ENCODE measurements around the gene NBR1.

DNA sequence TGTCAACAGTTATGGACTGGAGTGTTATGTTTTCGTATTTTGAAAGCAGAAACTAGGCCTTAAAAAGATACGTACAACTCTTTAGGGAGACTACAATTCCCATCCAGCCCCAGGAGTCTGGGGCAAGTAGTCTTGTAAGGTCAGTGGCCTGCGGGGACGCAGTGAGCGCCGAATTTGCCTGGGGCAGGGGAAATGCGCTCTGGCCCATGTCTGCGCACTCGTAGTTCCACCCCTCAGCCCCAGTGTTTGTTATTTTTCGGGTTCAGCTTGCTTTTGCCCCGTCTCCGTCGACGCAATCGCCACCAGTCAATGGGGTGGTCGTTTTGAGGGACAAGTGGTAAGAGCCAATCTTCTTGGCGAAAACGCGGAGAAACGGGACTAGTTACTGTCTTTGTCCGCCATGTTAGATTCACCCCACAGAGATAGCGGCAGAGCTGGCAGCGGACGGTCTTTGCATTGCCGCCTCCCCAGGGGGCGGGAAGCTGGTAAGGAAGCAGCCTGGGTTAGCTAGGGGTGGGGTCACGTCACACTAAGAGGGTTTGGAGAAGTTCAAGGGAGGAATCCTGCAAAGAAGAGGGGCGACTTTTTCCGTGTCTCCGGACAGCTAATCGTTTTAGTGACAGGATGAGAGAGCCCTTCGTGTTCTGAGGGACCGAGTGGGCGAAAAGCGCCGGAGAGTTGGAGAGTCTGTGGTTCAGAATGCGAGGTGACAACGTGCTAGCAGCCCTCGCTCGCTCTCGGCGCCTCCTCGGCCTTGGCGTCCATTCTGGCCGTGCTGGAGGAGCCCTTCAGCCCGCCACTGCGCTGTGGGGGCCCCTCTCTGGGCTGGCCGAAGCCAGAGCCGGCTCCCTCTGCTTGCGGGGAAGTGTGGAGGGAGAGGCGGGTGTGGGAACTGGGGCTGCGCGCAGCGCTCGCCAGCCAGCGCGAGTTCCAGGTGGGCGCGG, 44.8 kb upstream of the NBR1 start:
- TF ChIP-seq, protein P1, sequence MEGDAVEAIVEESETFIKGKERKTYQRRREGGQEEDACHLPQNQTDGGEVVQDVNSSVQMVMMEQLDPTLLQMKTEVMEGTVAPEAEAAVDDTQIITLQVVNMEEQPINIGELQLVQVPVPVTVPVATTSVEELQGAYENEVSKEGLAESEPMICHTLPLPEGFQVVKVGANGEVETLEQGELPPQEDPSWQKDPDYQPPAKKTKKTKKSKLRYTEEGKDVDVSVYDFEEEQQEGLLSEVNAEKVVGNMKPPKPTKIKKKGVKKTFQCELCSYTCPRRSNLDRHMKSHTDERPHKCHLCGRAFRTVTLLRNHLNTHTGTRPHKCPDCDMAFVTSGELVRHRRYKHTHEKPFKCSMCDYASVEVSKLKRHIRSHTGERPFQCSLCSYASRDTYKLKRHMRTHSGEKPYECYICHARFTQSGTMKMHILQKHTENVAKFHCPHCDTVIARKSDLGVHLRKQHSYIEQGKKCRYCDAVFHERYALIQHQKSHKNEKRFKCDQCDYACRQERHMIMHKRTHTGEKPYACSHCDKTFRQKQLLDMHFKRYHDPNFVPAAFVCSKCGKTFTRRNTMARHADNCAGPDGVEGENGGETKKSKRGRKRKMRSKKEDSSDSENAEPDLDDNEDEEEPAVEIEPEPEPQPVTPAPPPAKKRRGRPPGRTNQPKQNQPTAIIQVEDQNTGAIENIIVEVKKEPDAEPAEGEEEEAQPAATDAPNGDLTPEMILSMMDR (IDR thresholded peaks at IDR 0.05; ENCODE audit: insufficient read depth, low read length, poor library complexity, severe bottlenecking): no peak
- no peak for TF ChIP-seq EZH2phosphoT487 (conservative IDR thresholded peaks at IDR 0.05; ENCODE audit: low read length)

Measured in SU-DHL-6 (cell line).